Measurements from ENCODE around the gene KCNC3. TPM values are rescaled to one million over a fixed set of nuclear protein-coding genes. Genes with fewer than 3 reads are reported as not detected.

The KCNC3 gene
- total RNA-seq, 1 donor from 2014 or later: 0.35 TPM

- TF ChIP-seq, protein P1, sequence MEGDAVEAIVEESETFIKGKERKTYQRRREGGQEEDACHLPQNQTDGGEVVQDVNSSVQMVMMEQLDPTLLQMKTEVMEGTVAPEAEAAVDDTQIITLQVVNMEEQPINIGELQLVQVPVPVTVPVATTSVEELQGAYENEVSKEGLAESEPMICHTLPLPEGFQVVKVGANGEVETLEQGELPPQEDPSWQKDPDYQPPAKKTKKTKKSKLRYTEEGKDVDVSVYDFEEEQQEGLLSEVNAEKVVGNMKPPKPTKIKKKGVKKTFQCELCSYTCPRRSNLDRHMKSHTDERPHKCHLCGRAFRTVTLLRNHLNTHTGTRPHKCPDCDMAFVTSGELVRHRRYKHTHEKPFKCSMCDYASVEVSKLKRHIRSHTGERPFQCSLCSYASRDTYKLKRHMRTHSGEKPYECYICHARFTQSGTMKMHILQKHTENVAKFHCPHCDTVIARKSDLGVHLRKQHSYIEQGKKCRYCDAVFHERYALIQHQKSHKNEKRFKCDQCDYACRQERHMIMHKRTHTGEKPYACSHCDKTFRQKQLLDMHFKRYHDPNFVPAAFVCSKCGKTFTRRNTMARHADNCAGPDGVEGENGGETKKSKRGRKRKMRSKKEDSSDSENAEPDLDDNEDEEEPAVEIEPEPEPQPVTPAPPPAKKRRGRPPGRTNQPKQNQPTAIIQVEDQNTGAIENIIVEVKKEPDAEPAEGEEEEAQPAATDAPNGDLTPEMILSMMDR (conservative IDR thresholded peaks at IDR 0.05; ENCODE audit: low read depth, low read length): no peak
- no peak for DNase-seq (ENCODE audit: low read depth)
- H3K4me3 ChIP-seq (ENCODE audit: low read depth, low read length): no peak overlapping the region
Measured at GRCh38 chr19:50334741-50335421, 5.7 kb upstream of the KCNC3 start.

DNA sequence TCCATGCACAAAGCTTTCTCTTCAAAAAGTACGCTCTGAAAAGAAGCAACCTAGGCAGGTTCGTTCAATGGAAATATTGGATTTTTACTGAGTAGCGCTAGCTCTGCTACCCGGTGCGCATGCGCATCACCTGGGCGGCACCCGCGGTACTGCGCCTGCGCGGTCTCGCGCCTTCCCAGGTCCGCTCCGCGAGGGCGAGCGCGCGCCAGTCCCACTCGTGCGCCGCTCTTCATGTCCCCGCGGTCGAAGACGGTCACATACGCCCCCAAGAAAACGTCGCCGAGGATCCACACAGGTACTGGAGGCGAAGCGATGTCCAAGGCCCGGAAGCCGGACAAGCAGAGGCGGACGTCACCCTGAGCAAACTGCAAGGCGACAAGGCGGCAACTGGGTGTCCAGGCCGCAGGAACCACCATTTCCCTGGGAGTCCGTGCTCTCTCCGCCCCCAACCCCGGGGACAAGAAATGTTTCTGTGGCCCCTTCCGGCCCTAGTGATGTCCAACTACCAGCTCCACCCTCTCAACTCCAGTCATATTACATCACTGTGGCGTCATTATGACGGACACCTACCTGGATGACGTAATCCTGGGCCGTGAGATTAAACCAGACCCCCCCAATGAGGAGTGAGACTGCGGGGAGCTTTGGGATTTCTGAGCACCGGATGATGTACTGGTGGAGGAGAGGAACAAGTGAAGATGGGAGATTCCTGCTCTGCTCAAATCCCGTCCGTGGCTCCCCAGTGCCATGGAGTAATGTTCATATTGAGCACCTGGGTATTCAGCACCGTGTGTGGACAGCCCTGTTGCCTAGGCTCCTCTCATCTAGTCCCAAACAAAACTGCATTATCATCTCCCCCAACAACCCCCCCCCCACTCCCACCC, 4.8 kb upstream of the KCNC3 start:
- TF ChIP-seq, protein P1 (conservative IDR thresholded peaks at IDR 0.05; ENCODE audit: low read depth, low read length): no peak
- peak overlapping the region; percentile 70 for H3K4me3 ChIP-seq (ENCODE audit: low read depth, low read length)
- DNase-seq (ENCODE audit: low read depth): no peak

GRCh38 chr19:50333235-50333736, 4.1 kb upstream of the KCNC3 start:
- H3K4me3 ChIP-seq (ENCODE audit: low read depth, low read length): peak overlapping the region; percentile 70
- peak; percentile 66 for DNase-seq (ENCODE audit: low read depth)
- TF ChIP-seq, protein P1 (conservative IDR thresholded peaks at IDR 0.05; ENCODE audit: low read depth, low read length): peak; percentile 19

DNA sequence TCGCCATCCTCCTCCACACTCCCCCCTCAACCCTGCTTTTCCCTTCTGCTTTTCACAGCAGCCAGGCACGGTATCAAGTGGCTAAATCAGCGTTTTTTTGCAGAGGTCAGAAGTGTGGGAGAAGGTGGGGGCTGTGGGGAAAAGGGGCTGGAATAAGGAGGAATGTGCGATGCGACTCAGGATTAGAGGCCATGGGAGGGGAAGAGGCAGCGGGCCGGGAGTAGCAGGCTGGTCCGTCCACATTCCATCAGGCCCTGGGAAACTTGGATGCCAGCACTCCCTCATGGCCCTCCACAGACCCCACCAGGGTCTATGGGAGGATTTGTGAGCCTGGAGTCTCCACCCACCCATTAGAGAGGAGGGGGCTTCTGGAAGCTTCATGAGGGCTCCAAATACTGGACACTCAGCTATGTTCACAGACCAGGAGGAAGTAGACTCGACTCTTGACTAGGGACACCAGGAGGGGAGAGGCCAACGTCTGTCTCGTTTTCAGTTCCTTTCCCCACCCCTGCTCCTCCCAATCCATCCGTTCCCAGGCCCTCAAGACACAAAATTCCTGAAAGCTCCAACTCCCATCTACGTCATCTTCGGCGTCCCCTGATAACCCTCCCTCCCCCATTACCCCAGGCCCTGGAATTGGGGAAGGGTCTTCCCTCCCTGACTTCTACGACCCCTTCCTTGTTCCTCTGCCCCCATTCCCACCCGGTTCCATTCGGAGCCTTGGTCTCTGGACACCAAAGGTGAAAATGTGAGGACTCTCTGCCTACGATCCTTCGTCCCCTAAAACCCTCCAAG, 3.3 kb upstream of the KCNC3 start:
- DNase-seq (ENCODE audit: low read depth): no peak
- H3K4me3 ChIP-seq (ENCODE audit: low read depth, low read length): peak overlapping the region; percentile 70
- TF ChIP-seq, protein P1 (conservative IDR thresholded peaks at IDR 0.05; ENCODE audit: low read depth, low read length): no peak

GRCh38 chr19:50331994-50332243, 2.7 kb upstream of the KCNC3 start:
- DNase-seq (ENCODE audit: low read depth): no peak
- H3K4me3 ChIP-seq (ENCODE audit: low read depth, low read length): peak overlapping the region; percentile 70
- TF ChIP-seq, protein P1 (conservative IDR thresholded peaks at IDR 0.05; ENCODE audit: low read depth, low read length): no peak

GRCh38 chr19:50331221-50331993, 2.2 kb upstream of the KCNC3 start:
- TF ChIP-seq, protein P1 (conservative IDR thresholded peaks at IDR 0.05; ENCODE audit: low read depth, low read length): no peak
- H3K4me3 ChIP-seq (ENCODE audit: low read depth, low read length): peak overlapping the region; percentile 70
- no peak for DNase-seq (ENCODE audit: low read depth)
